NB4 (cell line): Measurements from ENCODE around the gene HIC1.

ENCODE experiments used
- MYC ChIP-seq: IDR thresholded peaks from 2 replicates; pipeline ENCODE4 v1.6.1; 2011; ENCODE audit warnings: low read depth, low read length
- POLR2A ChIP-seq: IDR thresholded peaks from 2 replicates; pipeline ENCODE4 v1.6.1; 2011; ENCODE audit warnings: mild to moderate bottlenecking; ENCODE audit not compliant: insufficient read length; ENCODE audit errors: extremely low read depth
- TF ChIP-seq, protein P1 (sequence below): IDR thresholded peaks from one replicate; pipeline ENCODE4 v1.5.1; 2012; ENCODE audit warnings: low read depth, low read length

DNA sequence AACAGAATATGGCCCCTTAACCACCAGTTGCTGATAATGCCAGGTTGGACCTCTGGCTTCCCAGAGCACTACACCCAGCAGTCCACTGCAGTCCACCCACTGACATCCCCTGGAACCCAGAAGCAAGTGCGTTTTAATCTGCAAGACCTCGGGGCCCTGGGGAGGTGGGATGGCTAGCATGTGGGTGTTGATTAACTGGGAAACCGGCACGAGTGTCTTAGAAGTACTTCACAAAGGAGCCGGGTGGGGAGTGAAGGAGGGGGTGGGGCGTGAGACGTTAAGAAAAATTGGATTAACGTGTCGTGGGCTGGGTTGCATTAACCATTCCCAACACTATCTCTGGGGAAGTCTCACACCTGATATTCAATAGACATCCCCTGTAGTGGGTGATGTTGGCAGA is 6.1 kb upstream of the HIC1 start:
- TF ChIP-seq POLR2A: no peak
- TF ChIP-seq, protein P1, sequence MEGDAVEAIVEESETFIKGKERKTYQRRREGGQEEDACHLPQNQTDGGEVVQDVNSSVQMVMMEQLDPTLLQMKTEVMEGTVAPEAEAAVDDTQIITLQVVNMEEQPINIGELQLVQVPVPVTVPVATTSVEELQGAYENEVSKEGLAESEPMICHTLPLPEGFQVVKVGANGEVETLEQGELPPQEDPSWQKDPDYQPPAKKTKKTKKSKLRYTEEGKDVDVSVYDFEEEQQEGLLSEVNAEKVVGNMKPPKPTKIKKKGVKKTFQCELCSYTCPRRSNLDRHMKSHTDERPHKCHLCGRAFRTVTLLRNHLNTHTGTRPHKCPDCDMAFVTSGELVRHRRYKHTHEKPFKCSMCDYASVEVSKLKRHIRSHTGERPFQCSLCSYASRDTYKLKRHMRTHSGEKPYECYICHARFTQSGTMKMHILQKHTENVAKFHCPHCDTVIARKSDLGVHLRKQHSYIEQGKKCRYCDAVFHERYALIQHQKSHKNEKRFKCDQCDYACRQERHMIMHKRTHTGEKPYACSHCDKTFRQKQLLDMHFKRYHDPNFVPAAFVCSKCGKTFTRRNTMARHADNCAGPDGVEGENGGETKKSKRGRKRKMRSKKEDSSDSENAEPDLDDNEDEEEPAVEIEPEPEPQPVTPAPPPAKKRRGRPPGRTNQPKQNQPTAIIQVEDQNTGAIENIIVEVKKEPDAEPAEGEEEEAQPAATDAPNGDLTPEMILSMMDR: no peak
- TF ChIP-seq MYC: no peak
